B cell (primary cell): ENCODE data around the gene SLK.

Source experiments
- CTCF ChIP-seq: fragments of 200-600 bp; IDR thresholded peaks from one replicate; pipeline ENCODE4 v1.8.0; 2022; ENCODE audit warnings: antibody characterized with exemption, mild to moderate bottlenecking
- EZH2 ChIP-seq: IDR thresholded peaks from 2 replicates; pipeline ENCODE4 v1.6.1; 2012; ENCODE audit warnings: borderline replicate concordance, low read depth, mild to moderate bottlenecking, moderate library complexity, low read length; ENCODE audit not compliant: insufficient read depth, poor library complexity, severe bottlenecking

GRCh38 chr10:103919648-103920025 is 47.3 kb upstream of the SLK start:
- TF ChIP-seq CTCF: no peak
- no peak for TF ChIP-seq EZH2
